HepG2 (cell line): ENCODE results near the gene CA7. TPM values are rescaled to one million over a fixed set of nuclear protein-coding genes. Genes with fewer than 3 reads are reported as not detected.
A peak's percentile ranks its signal among the peaks of the same experiment; 100 is the strongest.

Experiments
- AKAP8 ChIP-seq: sonication (generic); formaldehyde crosslinking; IDR thresholded peaks from 2 replicates; pipeline ENCODE4 v1.5.1; 2020; ENCODE audit warnings: mild to moderate bottlenecking, missing genetic modification reagents
- ERF ChIP-seq: IDR thresholded peaks from 2 replicates; pipeline ENCODE4 v1.6.1; 2018; ENCODE audit warnings: missing biosample characterization, missing genetic modification reagents
- ETV5 ChIP-seq: IDR thresholded peaks from 2 replicates; pipeline ENCODE4 v1.6.1; 2018; ENCODE audit warnings: missing biosample characterization, missing genetic modification reagents, inconsistent platforms, borderline replicate concordance
- FOXA3 ChIP-seq: IDR thresholded peaks from 2 replicates; pipeline ENCODE4 v1.6.1; 2016; ENCODE audit warnings: missing genetic modification reagents, missing compliant biosample characterization
- FOXK1 ChIP-seq: sonication (generic); formaldehyde crosslinking; IDR thresholded peaks from 2 replicates; pipeline ENCODE4 v1.4.0; 2020; ENCODE audit warnings: low read depth, missing genetic modification reagents, borderline replicate concordance
- HNF4A ChIP-seq: sonication (generic); formaldehyde crosslinking; IDR thresholded peaks from 2 replicates; pipeline ENCODE4 v1.4.0; 2020; ENCODE audit warnings: missing genetic modification reagents
- KDM2A ChIP-seq: sonication (generic); formaldehyde crosslinking; IDR thresholded peaks from 2 replicates; pipeline ENCODE4 v1.4.0; 2020; ENCODE audit warnings: low read depth, missing genetic modification reagents, borderline replicate concordance
- MEF2D ChIP-seq: sonication (generic); formaldehyde crosslinking; IDR thresholded peaks from 2 replicates; pipeline ENCODE4 v1.5.1; 2020; ENCODE audit warnings: mild to moderate bottlenecking, missing genetic modification reagents
- NCOA2 ChIP-seq: sonication (generic); formaldehyde crosslinking; IDR thresholded peaks from 2 replicates; pipeline ENCODE4 v1.8.0; 2022; ENCODE audit warnings: inconsistent platforms
- NKX3-1 ChIP-seq: sonication (generic); formaldehyde crosslinking; IDR thresholded peaks from 2 replicates; pipeline ENCODE4 v1.5.0; 2020; ENCODE audit warnings: missing genetic modification reagents
- NR2F1 ChIP-seq, 2 experiments: fragments of 450-650 bp in 1 of 2; formaldehyde crosslinking in 1 of 2; IDR thresholded peaks; 2 replicates each; pipeline versions ENCODE4 v1.5.0 to v1.6.1; 2016 to 2020; ENCODE audit warnings: mild to moderate bottlenecking in 1 of 2, missing compliant biosample characterization in 1 of 2, missing genetic modification reagents in 1 of 2, moderate library complexity in 1 of 2
- PLRG1 ChIP-seq: fragments of 450-650 bp; conservative IDR thresholded peaks from 2 replicates; pipeline ENCODE4 v1.6.1; 2016
- SAP130 ChIP-seq: IDR thresholded peaks from 2 replicates; pipeline ENCODE4 v1.6.1; 2016; ENCODE audit warnings: low read depth
- ZBTB7B ChIP-seq: sonication (generic); formaldehyde crosslinking; IDR thresholded peaks from 2 replicates; pipeline ENCODE4 v1.4.0; 2020; ENCODE audit warnings: missing genetic modification reagents
- ZIK1 ChIP-seq: sonication (generic); formaldehyde crosslinking; IDR thresholded peaks from 2 replicates; pipeline ENCODE4 v1.5.0; 2020; ENCODE audit warnings: mild to moderate bottlenecking, low read depth, missing genetic modification reagents, borderline replicate concordance
- ZKSCAN5 ChIP-seq: sonication (generic); formaldehyde crosslinking; IDR thresholded peaks from 2 replicates; pipeline ENCODE4 v1.5.1; 2020; ENCODE audit warnings: mild to moderate bottlenecking, missing genetic modification reagents
- ZNF205 ChIP-seq: IDR thresholded peaks from 2 replicates; pipeline ENCODE4 v1.6.1; 2018; ENCODE audit warnings: missing biosample characterization, missing genetic modification reagents
- ZNF296 ChIP-seq: sonication (generic); formaldehyde crosslinking; conservative IDR thresholded peaks from 2 replicates; pipeline ENCODE4 v1.5.0; 2020; ENCODE audit warnings: mild to moderate bottlenecking, missing genetic modification reagents
- ZNF547 ChIP-seq: sonication (generic); formaldehyde crosslinking; IDR thresholded peaks from 2 replicates; pipeline ENCODE4 v1.5.1; 2020; ENCODE audit warnings: mild to moderate bottlenecking, missing genetic modification reagents
- ZNF652 ChIP-seq: IDR thresholded peaks from 2 replicates; pipeline ENCODE4 v1.6.1; 2016; ENCODE audit warnings: low read depth, borderline replicate concordance
- ZNF850 ChIP-seq: sonication (generic); formaldehyde crosslinking; conservative IDR thresholded peaks from 2 replicates; pipeline ENCODE4 v1.9.0; 2021; ENCODE audit warnings: mild to moderate bottlenecking, missing genetic modification reagents
- polyA plus RNA-seq, 8 experiments: library from polyadenylated mRNA; depleted of rRNA in 3 of 8; stranded (reverse) in 7 of 8; unstranded in 1 of 8; fragments of >200 nt; fragmentation: Illumina TruSeq in 4 of 8; extraction: Trizol in 4 of 8; gene quantifications; 2 replicates each; pipeline versions ENCODE4 v1.2.1 to v1.2.3, GENCODE V29; 2011 to 2016; ENCODE audit warnings: low read depth in 4 of 8, missing spikeins in 1 of 8, mixed read lengths in 1 of 8; ENCODE audit not compliant: insufficient read depth in 1 of 8
- total RNA-seq, 5 experiments: library from RNA; depleted of rRNA; stranded (reverse); fragments of >200 nt; fragmentation: Illumina TruSeq; extraction: Trizol; gene quantifications; 2 replicates each; pipeline ENCODE4 v1.2.3, GENCODE V29; 2016; ENCODE audit warnings: low read depth in 1 of 5
- TF ChIP-seq, protein P1 (sequence below): sonication (generic); formaldehyde crosslinking; IDR thresholded peaks from 2 replicates; pipeline ENCODE4 v1.4.0; 2020; ENCODE audit warnings: missing genetic modification reagents, borderline replicate concordance
- TF ChIP-seq, protein P2 (sequence below), 2 experiments: sonication (generic) in 1 of 2; formaldehyde crosslinking in 1 of 2; IDR thresholded peaks; 2 replicates each; pipeline versions ENCODE4 v1.5.1 to v1.6.1; 2011 to 2020; ENCODE audit warnings: borderline replicate concordance in 1 of 2, low read depth in 1 of 2, low read length in 1 of 2, mild to moderate bottlenecking in 1 of 2, missing genetic modification reagents in 1 of 2, moderate library complexity in 1 of 2
- TF ChIP-seq, protein P3 (sequence below): IDR thresholded peaks from 2 replicates; pipeline ENCODE4 v1.6.1; 2016; ENCODE audit warnings: low read depth

CA7 gene
- total and polyA plus RNA-seq, 2 of the 13 experiments (the other 11 are each of a cell fraction or from before 2014, with no cell fraction given): not detected

DNA sequence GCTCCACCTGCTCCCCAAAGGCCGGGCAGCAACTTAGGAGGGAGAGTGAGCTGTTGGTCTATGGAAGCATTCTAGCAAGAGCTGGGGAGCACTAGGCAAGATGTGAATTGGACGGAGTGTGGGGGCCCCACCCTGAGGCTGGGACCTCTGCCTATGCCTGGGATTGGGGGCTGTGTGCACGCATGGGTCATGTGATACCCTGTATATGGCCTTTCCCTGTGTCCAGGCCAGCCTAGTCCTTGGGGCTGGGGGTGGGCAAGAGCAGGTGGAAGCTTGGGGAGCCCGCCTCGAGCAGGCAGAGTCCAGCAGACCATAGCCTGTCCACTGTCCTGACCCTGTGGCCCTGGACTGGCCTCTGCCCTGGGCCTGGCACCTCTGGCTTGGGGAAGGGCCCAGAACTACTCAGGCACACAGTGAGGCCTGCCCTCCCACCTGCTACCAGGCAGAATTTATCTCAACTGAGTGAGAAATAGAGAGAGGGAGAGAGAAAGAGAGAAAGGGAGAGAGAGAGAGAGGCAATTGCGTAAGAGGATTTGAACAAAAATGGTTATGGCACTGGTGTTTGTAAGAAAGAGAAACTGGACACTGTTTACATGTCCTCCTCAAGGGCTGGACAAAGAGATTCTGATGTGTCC, 55.2 kb downstream of the CA7 start (continued):
- TF ChIP-seq ZNF652 (CRISPR knock-in tag) (no peak), ZIK1 (CRISPR knock-in tag) (no peak), ZNF547 (CRISPR knock-in tag) (0 out of 2 replicates have a peak, but pooled peaks have one; percentile 51), MEF2D (CRISPR knock-in tag) (0 out of 2 replicates have a peak, but pooled peaks have one; percentile 35), NCOA2 (CRISPR knock-in tag) (peak; percentile 18; the same call in 1 of the 2 replicates), PLRG1 (no peak), AKAP8 (CRISPR knock-in tag) (no peak; the same call in 1 of the 2 replicates), ZNF850 (CRISPR knock-in tag) (no peak), ZNF296 (peak; percentile 86), HNF4A (CRISPR knock-in tag) (peak; percentile 55), ETV5 (CRISPR knock-in tag) (0 out of 2 replicates have a peak, but pooled peaks have one; percentile 6), ERF (CRISPR knock-in tag) (peak; percentile 40; the same call in 1 of the 2 replicates), ZKSCAN5 (0 out of 2 replicates have a peak, but pooled peaks have one; percentile 17), ZNF205 (CRISPR knock-in tag) (peak; percentile 22; the same call in 1 of the 2 replicates), NR2F1 (CRISPR knock-in tag; IDR thresholded peaks at IDR 0.05) (peak; percentile 20 to 35; a peak in 1 of 4 replicates), SAP130 (CRISPR knock-in tag) (0 out of 2 replicates have a peak, but pooled peaks have one; percentile 49), ZBTB7B (CRISPR knock-in tag) (peak; percentile 30; the same call in 1 of the 2 replicates), FOXK1 (CRISPR knock-in tag) (0 out of 2 replicates have a peak, but pooled peaks have one; percentile 21), FOXA3 (CRISPR knock-in tag) (peak; percentile 45; the same call in 1 of the 2 replicates), KDM2A (CRISPR knock-in tag) (peak; percentile 33; the same call in 1 of the 2 replicates), NKX3-1 (CRISPR knock-in tag) (no peak)
- TF ChIP-seq, protein P1, sequence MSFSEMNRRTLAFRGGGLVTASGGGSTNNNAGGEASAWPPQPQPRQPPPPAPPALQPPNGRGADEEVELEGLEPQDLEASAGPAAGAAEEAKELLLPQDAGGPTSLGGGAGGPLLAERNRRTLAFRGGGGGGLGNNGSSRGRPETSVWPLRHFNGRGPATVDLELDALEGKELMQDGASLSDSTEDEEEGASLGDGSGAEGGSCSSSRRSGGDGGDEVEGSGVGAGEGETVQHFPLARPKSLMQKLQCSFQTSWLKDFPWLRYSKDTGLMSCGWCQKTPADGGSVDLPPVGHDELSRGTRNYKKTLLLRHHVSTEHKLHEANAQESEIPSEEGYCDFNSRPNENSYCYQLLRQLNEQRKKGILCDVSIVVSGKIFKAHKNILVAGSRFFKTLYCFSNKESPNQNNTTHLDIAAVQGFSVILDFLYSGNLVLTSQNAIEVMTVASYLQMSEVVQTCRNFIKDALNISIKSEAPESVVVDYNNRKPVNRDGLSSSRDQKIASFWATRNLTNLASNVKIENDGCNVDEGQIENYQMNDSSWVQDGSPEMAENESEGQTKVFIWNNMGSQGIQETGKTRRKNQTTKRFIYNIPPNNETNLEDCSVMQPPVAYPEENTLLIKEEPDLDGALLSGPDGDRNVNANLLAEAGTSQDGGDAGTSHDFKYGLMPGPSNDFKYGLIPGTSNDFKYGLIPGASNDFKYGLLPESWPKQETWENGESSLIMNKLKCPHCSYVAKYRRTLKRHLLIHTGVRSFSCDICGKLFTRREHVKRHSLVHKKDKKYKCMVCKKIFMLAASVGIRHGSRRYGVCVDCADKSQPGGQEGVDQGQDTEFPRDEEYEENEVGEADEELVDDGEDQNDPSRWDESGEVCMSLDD (CRISPR knock-in tag): peak; percentile 60; the same call in 1 of the 2 replicates
- TF ChIP-seq, protein P2, sequence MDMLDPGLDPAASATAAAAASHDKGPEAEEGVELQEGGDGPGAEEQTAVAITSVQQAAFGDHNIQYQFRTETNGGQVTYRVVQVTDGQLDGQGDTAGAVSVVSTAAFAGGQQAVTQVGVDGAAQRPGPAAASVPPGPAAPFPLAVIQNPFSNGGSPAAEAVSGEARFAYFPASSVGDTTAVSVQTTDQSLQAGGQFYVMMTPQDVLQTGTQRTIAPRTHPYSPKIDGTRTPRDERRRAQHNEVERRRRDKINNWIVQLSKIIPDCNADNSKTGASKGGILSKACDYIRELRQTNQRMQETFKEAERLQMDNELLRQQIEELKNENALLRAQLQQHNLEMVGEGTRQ (IDR thresholded peaks at IDR 0.05; ENCODE audit: low read depth, low read length): no peak
- TF ChIP-seq, protein P2 (CRISPR knock-in tag; IDR thresholded peaks at IDR 0.05; ENCODE audit: borderline replicate concordance): peak; percentile 44; the same call in 1 of the 2 replicates
- TF ChIP-seq, protein P3, sequence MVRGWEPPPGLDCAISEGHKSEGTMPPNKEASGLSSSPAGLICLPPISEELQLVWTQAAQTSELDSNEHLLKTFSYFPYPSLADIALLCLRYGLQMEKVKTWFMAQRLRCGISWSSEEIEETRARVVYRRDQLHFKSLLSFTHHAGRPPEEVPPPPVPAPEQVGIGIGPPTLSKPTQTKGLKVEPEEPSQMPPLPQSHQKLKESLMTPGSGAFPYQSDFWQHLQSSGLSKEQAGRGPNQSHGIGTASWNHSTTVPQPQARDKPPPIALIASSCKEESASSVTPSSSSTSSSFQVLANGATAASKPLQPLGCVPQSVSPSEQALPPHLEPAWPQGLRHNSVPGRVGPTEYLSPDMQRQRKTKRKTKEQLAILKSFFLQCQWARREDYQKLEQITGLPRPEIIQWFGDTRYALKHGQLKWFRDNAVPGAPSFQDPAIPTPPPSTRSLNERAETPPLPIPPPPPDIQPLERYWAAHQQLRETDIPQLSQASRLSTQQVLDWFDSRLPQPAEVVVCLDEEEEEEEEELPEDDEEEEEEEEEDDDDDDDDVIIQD (CRISPR knock-in tag): 0 out of 2 replicates have a peak, but pooled peaks have one; percentile 27
